AG20443 (cell line): ENCODE measurements around the gene RETSAT.
"Not testable (repeated sequence)": the region's sequence is repeated elsewhere in the genome, so short reads cannot be mapped to it uniquely, and the experiment has no call there.

Experiments
- DNase-seq: peaks from one replicate; pipeline ENCODE4 v3.0.0; 2012; ENCODE audit warnings: low spot score, mixed read lengths

RETSAT gene

GRCh38 chr2:85354286-85355072 lies at the start of gene RETSAT, which contains the start of gene ELMOD3:
TSS of gene RETSAT (minus strand) at chr2:85354528. CDS start at chr2:85354507, 21 bp downstream.
TSS of gene ELMOD3 (plus strand) at chr2:85354769. CDS start at chr2:85357199, 2,430 bp downstream.
- peak; percentile 99 for DNase-seq

- no peak for DNase-seq
These were observed 47.5 kb upstream of the RETSAT start for GRCh38 chr2:85401844-85402243.

DNA sequence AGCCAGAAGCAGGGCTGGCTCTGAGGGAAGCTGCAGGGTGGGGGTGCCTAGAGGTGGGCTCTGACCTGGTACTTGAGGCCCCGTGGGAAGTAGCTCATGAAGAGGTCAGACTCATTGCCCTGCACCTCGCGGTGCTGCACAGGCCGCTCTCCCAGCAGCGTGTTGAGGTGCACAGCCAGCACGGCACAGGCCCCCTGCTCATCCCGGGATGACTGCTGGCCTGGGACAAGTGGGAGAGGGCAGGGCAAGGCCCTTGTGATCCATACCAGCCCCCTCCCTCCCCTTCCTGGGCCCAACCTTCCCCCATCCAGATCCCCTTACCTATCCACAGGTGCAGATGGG lies 47.1 kb upstream of the RETSAT start:
- DNase-seq, result no peak

GRCh38 chr2:85400541-85401463 lies 46.5 kb upstream of the RETSAT start:
- no peak for DNase-seq

DNA sequence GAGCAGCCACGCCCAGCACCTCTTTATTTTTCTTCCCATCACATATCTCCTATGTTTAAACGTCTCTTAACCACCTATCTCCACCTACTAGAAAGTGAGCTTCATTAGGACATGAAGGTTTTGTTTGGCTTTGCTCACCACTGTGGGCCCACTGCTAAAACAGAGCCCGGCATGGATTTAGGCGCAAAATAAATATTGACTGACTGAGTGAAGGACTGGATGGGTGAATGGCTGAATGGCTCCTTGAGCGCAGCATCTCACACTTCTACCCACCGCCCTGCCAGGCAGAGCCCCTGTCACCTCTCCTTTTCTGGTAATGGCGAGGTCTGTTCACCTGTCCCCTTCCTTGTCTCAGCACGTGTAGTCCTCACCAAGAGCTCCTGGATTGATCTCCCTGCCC lies 45.7 kb upstream of the RETSAT start:
- no peak for DNase-seq

DNA sequence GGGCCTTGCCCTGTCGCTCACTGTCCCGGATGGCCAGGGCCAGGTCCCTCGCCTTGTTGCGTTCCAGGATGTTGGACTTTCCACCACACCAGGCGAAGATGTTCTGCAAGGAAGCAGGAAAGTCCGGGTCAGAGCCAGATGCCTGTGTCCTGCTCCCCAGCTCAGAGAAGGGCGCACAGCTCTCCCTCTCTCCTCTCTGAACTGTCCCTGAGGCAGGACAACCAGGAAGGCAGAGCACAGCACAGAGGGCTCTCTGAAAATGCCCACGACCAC lies 44.8 kb upstream of the RETSAT start:
- no peak for DNase-seq

- DNase-seq, result no peak
These were observed 44.3 kb upstream of the RETSAT start for GRCh38 chr2:85398426-85399182.

DNA sequence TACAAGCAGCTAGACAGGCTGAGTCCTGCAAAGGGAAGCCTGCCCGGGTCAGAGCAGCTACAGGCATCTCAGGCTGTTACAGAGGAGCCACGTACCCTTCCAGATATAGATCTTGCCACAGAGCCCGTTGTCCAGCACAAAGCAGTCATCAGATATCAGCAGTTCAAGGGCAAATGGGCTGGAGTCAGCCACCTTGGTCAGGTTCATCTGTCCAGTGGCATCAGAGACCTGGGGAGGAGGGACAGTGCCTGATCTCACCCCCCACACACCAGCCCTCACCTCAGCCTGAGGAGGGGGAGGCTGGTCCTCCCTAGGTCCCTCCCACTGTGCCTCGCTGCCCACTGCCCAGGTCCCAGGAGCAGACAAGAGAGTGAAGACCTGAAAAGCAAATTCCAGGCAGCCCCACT lies 43.6 kb upstream of the RETSAT start:
- no peak for DNase-seq

- no peak for DNase-seq
These were observed 42.5 kb upstream of the RETSAT start for GRCh38 chr2:85396531-85397470.

- no peak for DNase-seq
These were observed 41.7 kb upstream of the RETSAT start for GRCh38 chr2:85395912-85396475.

GRCh38 chr2:85394976-85395375 lies 40.6 kb upstream of the RETSAT start:
- DNase-seq, result no peak

DNA sequence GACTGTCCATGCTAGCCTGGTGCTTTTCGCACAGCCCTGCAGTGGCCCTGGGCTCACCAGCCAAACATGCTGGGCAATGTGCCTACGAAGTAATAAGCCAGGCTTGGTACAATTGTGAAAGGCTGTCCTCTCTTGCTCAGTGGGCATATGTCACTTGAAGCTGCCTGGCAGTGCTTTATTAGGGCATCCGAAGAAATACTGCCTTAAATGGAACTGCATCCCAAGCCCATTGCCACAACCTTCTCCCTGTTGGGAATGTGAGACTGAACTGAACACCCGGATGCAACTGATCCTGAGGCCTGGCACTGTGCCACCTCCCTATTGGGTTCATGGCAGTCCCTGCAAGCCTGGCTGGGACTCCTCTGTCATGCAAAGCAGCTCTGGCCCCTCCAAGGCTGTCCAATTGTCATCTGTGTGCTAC lies 39.9 kb upstream of the RETSAT start:
- DNase-seq, result no peak

DNA sequence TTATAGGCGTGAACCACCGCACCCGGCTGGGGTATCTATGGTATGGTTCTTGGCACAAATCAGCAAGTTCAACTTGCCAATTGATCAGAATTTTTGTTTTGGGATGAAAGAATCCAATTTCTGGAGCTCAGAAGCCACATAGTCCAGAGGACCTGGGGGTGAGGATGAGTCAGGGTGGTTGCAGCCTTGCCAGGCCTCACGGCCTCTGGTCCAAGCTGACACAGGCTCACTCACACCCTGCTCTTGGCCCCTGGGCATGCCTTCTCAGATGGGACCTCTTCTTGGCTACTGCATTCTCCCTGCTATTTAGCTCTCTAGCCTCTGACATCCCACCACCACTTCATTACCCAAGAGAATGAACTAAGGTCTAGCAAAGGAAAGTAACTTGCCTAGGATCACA lies 39.5 kb upstream of the RETSAT start:
- DNase-seq, result peak; percentile 85

DNA sequence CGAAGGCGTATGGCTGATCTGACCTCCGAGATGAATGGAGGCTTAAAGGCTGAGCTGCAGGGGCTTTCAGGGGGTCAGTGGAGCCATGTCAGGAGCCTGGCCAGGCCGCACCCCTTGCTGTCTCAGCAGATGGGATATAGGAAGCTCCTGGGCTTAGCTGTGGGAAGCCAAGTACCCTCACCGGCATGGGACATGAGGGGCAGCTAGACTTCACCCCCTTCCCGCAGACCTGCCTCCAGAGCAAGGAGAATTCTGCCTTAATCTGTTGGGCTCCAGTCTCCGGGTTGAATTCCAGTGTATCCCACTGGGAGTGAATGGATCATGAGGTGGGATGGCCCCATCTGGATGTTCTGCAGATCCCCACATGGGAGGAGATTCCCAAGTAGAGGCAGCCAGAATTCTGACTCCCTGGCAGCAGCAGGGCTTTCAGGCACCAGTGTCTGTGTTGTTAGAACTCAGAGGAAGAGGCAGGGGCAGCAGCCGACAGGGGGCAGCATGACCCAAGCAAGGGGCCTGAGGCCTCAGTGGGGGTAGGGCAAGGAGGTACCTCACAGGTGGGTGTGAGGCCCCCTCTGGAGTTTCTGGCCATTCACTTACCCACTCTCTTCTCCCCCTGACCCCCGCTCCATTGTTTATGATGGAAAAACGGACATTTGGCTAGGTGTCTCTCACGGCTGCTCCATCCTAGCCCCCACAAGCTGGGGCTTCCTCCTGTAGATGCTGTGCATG lies 36.8 kb upstream of the RETSAT start:
- DNase-seq, result peak; percentile 78

- DNase-seq, result no peak
These were observed 34.7 kb upstream of the RETSAT start for GRCh38 chr2:85388878-85389538.

DNA sequence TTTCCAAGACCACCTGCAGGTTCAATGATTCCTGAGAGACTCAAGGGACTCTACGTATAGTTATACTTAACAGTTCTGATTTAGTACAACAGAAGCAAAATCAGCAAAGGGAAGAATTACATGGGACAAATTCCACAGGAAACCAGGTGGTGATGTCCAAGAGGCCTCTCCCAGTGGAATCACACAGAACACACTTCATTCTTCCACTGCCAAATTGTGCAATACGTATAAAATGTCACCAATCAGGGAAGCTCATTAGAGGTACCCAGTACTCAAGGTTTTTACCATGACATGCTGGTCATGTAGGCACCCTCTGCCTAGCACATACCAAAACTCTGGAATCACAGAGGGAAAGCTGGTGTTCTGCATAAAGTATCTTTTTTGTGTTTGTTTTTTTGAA lies 33.4 kb upstream of the RETSAT start:
- DNase-seq, result no peak

- DNase-seq, result no peak
These were observed 31.4 kb upstream of the RETSAT start for GRCh38 chr2:85385746-85386145.

- DNase-seq, result no peak
These were observed 29.5 kb upstream of the RETSAT start for GRCh38 chr2:85383850-85384249.

DNA sequence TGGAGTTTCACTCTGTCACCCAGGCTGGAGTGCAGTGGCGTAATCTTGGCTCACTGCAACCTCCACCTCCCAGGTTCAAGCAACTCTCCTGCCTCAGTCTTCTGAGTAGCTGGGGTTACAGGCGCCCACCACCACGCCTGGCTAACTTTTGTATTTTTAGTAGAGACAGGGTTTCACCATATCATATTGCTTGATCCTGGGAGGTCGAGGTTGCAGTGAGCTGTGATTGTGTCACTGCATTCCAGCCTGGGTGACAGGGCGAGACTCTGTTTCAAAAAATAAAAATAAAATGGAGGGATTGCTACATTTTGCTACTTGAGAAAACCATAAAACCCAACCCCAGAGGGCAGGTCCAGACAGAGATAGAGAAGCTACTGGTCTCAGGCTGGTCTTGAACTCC lies 28.8 kb upstream of the RETSAT start:
- not testable (repeated sequence) for DNase-seq

DNA sequence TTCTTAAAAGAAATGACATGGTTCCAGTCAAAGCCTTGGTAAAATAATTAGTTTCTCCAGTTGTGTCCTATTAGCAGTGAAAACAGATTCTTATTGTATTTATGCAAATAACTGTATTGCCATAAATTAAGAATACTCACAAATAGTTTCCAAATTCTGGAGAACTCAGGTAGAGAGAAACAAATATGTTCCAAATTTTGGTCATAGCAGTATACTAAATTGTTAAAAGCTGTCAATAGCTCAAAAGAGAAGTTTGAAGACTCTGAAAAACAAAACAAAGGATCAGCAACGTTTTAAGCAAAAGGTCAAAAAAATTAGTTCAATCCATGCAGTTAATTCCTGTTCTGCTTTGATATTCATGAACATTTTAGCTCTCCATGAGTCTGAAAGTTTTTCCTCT lies 25.7 kb upstream of the RETSAT start:
- no peak for DNase-seq
